Kidney epithelial cell (primary cell): ENCODE results near the gene KCNK4. TPM values are rescaled to one million over a fixed set of nuclear protein-coding genes. Genes with fewer than 3 reads are reported as not detected.

Source experiments
- DNase-seq: peaks from one replicate; pipeline ENCODE4 v3.0.0-alpha.2; 2010; ENCODE audit warnings: low read depth
- H3K27me3 ChIP-seq: 2 replicates; pipeline ENCODE4 v1.6.0; 2011; ENCODE audit warnings: low read length; ENCODE audit not compliant: control insufficient read depth, insufficient read depth
- H3K36me3 ChIP-seq: 2 replicates; pipeline ENCODE4 v1.5.1; 2011; ENCODE audit warnings: low read length; ENCODE audit not compliant: control insufficient read depth, insufficient read depth
- H3K4me3 ChIP-seq: 2 replicates; pipeline ENCODE4 v1.5.1; 2011; ENCODE audit warnings: low read depth, mild to moderate bottlenecking, control low read depth, low read length
- CTCF ChIP-seq: IDR thresholded peaks from 2 replicates; pipeline ENCODE4 v1.5.1; 2011; ENCODE audit warnings: mild to moderate bottlenecking, moderate library complexity, low read length, control low read depth, inconsistent platforms; ENCODE audit not compliant: insufficient read depth, poor library complexity, severe bottlenecking
- total RNA-seq: library from RNA; depleted of rRNA; stranded (reverse); fragments of >200 nt; gene quantifications from 2 replicates; pipeline ENCODE4 v1.2.3, GENCODE V29; 2015

Gene KCNK4
- total RNA-seq, 1 donor from 2014 or later = not detected

GRCh38 chr11:64318766-64319761, 28.0 kb downstream of the KCNK4 start:
- no peak for DNase-seq
- H3K36me3 ChIP-seq = peaks cover 7% of the 10 kb centered on the region
- TF ChIP-seq CTCF = no peak
- peak overlapping the region; percentile 71 for H3K4me3 ChIP-seq
- no peaks in the 10 kb centered on the region for H3K27me3 ChIP-seq

GRCh38 chr11:64320556-64320955, 29.5 kb downstream of the KCNK4 start:
- TF ChIP-seq CTCF = no peak
- Histone ChIP-seq H3K36me3 (peaks cover 6% of the 10 kb centered on the region), H3K27me3 (no peaks in the 10 kb centered on the region), H3K4me3 (no peak overlapping the region)
- DNase-seq = no peak

- H3K36me3 ChIP-seq = peaks cover 6% of the 10 kb centered on the region
- TF ChIP-seq CTCF = no peak
- no peak overlapping the region for H3K4me3 ChIP-seq
- no peaks in the 10 kb centered on the region for H3K27me3 ChIP-seq
- no peak for DNase-seq
Measured at GRCh38 chr11:64321026-64321425, 29.9 kb downstream of the KCNK4 start.

GRCh38 chr11:64321533-64321932, 30.4 kb downstream of the KCNK4 start:
- TF ChIP-seq CTCF = no peak
- H3K4me3 ChIP-seq = no peak overlapping the region
- peaks cover 3% of the 10 kb centered on the region for H3K36me3 ChIP-seq
- DNase-seq = no peak
- no peaks in the 10 kb centered on the region for H3K27me3 ChIP-seq

GRCh38 chr11:64322925-64323260, 31.8 kb downstream of the KCNK4 start:
- no peak for DNase-seq
- H3K36me3 ChIP-seq = peaks cover 3% of the 10 kb centered on the region
- no peak for TF ChIP-seq CTCF
- H3K27me3 ChIP-seq = no peaks in the 10 kb centered on the region
- H3K4me3 ChIP-seq = no peak overlapping the region
